Measurements from ENCODE around the gene SORBS1.

Gene SORBS1

GRCh38 chr10:95454356-95454755 is 106.8 kb downstream of the SORBS1 start:
- no peak overlapping the region for H3K9ac ChIP-seq (ENCODE audit: low read length)
- H3K9me2 ChIP-seq (replicated peaks; ENCODE audit: insufficient read depth, low read length) = no peaks in the 10 kb centered on the region
- no peak for TF ChIP-seq EZH2phosphoT487 (conservative IDR thresholded peaks at IDR 0.05; ENCODE audit: low read length)
- TF ChIP-seq CTCF (IDR thresholded peaks at IDR 0.05; ENCODE audit: insufficient read depth, low read length, poor library complexity, severe bottlenecking) = no peak
- no peaks in the 10 kb centered on the region for H4K20me1 ChIP-seq (ENCODE audit: low read depth, low read length)
- no peak overlapping the region for H2AFZ ChIP-seq (ENCODE audit: low read depth, low read length, severe bottlenecking)
- no peaks in the 10 kb centered on the region for H3K79me2 ChIP-seq (ENCODE audit: insufficient read depth, low read length)
- no peak overlapping the region for H3K4me3 ChIP-seq (ENCODE audit: insufficient read depth, low read length, poor library complexity, severe bottlenecking)
- no peak overlapping the region for H3K27ac ChIP-seq (ENCODE audit: low read depth, low read length)
- H3K9me3 ChIP-seq (ENCODE audit: insufficient read depth, low read length) = no peaks in the 10 kb centered on the region
- no peaks in the 10 kb centered on the region for H3K27me3 ChIP-seq (ENCODE audit: low read length)
- no peak overlapping the region for H3K4me2 ChIP-seq (ENCODE audit: low read depth, low read length, poor library complexity, severe bottlenecking)
- H3K36me3 ChIP-seq (ENCODE audit: low read length) = no peaks in the 10 kb centered on the region
- H3F3A ChIP-seq (ENCODE audit: insufficient read depth) = no peaks in the 10 kb centered on the region

- Histone ChIP-seq H3K27me3 (ENCODE audit: low read length) (no peaks in the 10 kb centered on the region), H4K20me1 (ENCODE audit: low read depth, low read length) (no peaks in the 10 kb centered on the region), H3K9ac (ENCODE audit: low read length) (no peak overlapping the region), H3K9me3 (ENCODE audit: insufficient read depth, low read length) (no peaks in the 10 kb centered on the region), H2AFZ (ENCODE audit: low read depth, low read length, severe bottlenecking) (no peak overlapping the region), H3F3A (ENCODE audit: insufficient read depth) (no peaks in the 10 kb centered on the region), H3K4me3 (ENCODE audit: insufficient read depth, low read length, poor library complexity, severe bottlenecking) (no peak overlapping the region), H3K36me3 (ENCODE audit: low read length) (no peaks in the 10 kb centered on the region), H3K4me2 (ENCODE audit: low read depth, low read length, poor library complexity, severe bottlenecking) (no peak overlapping the region), H3K9me2 (replicated peaks; ENCODE audit: insufficient read depth, low read length) (no peaks in the 10 kb centered on the region), H3K27ac (ENCODE audit: low read depth, low read length) (no peak overlapping the region), H3K79me2 (ENCODE audit: insufficient read depth, low read length) (no peaks in the 10 kb centered on the region)
- TF ChIP-seq EZH2phosphoT487 (conservative IDR thresholded peaks at IDR 0.05; ENCODE audit: low read length) (no peak), CTCF (IDR thresholded peaks at IDR 0.05; ENCODE audit: insufficient read depth, low read length, poor library complexity, severe bottlenecking) (no peak)
These were observed 109.3 kb downstream of the SORBS1 start for GRCh38 chr10:95451568-95452524.

GRCh38 chr10:95451150-95451549 is 110.0 kb downstream of the SORBS1 start:
- no peaks in the 10 kb centered on the region for H3K9me3 ChIP-seq (ENCODE audit: insufficient read depth, low read length)
- H3K27ac ChIP-seq (ENCODE audit: low read depth, low read length) = no peak overlapping the region
- H3F3A ChIP-seq (ENCODE audit: insufficient read depth) = no peaks in the 10 kb centered on the region
- TF ChIP-seq EZH2phosphoT487 (conservative IDR thresholded peaks at IDR 0.05; ENCODE audit: low read length) (no peak), CTCF (IDR thresholded peaks at IDR 0.05; ENCODE audit: insufficient read depth, low read length, poor library complexity, severe bottlenecking) (no peak)
- no peak overlapping the region for H3K4me3 ChIP-seq (ENCODE audit: insufficient read depth, low read length, poor library complexity, severe bottlenecking)
- no peak overlapping the region for H3K9ac ChIP-seq (ENCODE audit: low read length)
- no peaks in the 10 kb centered on the region for H3K9me2 ChIP-seq (replicated peaks; ENCODE audit: insufficient read depth, low read length)
- H3K79me2 ChIP-seq (ENCODE audit: insufficient read depth, low read length) = no peaks in the 10 kb centered on the region
- no peak overlapping the region for H3K4me2 ChIP-seq (ENCODE audit: low read depth, low read length, poor library complexity, severe bottlenecking)
- H3K36me3 ChIP-seq (ENCODE audit: low read length) = no peaks in the 10 kb centered on the region
- H2AFZ ChIP-seq (ENCODE audit: low read depth, low read length, severe bottlenecking) = no peak overlapping the region
- no peaks in the 10 kb centered on the region for H3K27me3 ChIP-seq (ENCODE audit: low read length)
- H4K20me1 ChIP-seq (ENCODE audit: low read depth, low read length) = no peaks in the 10 kb centered on the region

All from SU-DHL-6 (cell line).